Stromal cell of bone marrow (primary cell): ENCODE results near the gene C10orf53.
"Not testable (repeated sequence)": the region's sequence is repeated elsewhere in the genome, so short reads cannot be mapped to it uniquely, and the experiment has no call there.

Experiments used
- DNase-seq: peaks from one replicate; pipeline ENCODE4 v3.0.0-alpha.2; 2012; ENCODE audit warnings: low read depth

Gene C10orf53

GRCh38 chr10:49688261-49688846 lies 8.9 kb downstream of the C10orf53 start:
- no peak for DNase-seq

- DNase-seq, result no peak
Observed at GRCh38 chr10:49688920-49689319, 9.5 kb downstream of the C10orf53 start.

- no peak for DNase-seq
Observed at GRCh38 chr10:49689882-49690510, 10.5 kb downstream of the C10orf53 start.

DNA sequence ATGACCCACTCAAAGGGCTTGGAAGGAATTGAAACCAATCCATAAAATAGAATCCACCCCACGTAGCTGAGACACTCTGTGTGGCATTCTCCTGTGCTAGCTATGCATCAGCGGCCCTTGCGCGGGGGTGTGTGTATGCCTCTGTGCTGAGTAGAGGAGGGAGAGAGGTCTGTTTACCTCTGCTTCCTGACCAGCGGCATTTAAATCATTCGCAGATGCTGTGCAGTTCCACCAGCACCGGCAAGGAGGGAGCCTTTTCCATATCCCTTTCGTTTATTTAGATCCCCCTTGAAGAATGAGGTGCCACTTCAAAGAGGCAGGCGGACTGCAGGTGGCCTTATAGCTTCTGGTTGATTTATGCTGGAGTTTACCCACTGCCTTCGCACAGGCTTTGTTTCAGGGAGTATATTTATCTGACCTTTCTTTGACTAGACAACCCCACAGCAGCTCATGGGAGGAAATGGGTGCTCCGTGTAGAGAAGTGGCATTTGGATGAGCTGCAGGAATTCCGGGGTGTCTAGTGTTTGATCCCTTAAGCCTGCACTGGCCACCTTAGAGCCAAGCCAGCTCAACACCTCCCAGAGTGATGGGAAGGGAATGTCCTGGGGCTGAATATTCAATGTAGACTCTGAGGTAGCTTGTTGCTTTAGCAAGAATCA lies 11.4 kb downstream of the C10orf53 start:
- no peak for DNase-seq

GRCh38 chr10:49691588-49691987 lies 12.1 kb downstream of the C10orf53 start:
- no peak for DNase-seq

DNA sequence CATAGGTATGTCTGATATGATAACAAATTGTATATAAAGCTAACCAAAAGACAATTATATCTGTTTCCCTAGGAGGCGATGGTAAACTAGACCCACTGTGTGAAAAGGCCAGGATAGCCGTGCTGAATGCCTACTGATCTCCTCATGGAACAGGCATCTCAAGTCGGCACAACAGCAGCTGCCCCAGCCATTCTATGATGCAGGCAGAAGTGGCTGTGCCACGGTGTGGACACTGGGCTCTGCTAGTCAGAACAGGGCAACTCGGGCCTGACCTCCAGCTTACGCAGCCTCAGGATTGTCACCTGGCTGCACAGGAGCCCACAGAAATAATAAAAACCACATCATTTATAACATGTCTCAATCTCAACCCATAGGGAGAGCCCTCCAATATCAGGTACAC lies 15.0 kb downstream of the C10orf53 start:
- DNase-seq, result no peak

DNA sequence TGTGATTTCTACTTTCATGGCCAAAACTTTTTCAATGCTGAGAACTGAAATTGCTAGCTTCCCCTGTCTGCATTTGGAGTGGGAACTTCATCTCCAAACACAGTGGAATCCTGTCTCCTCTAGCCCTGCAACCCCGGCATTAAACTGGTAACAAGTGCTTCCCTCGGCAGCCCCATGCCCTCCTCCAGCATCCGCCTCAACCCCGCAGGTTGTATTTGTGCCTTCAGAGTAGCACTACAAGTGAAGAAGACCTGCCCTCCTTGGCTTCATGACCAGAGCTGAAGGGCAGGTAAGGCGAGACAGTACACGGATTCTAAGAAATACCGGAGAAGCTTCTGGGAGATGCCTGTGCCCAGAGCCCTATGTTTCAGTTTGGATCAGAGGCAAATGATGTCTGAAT lies 16.9 kb downstream of the C10orf53 start:
- no peak for DNase-seq

DNA sequence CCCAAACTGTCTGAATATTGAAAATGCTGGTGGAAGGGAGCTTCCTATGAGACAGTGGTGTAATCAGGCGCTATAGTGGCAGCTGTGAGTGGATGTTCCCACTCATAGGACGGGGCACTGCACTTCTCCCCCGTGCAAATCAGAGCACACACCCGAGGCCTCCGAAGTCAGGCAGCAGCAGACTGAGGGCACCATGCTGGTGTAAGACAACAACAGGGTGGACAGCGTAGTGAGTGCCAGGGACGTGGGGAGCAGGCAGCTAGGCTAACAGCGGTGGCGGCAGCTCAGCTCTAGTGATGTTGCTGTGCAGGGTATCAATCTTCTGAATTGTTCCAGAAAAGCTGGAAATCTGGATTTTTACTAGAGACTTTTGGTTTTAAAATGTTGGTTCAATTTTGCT lies 19.2 kb downstream of the C10orf53 start:
- DNase-seq, result no peak

DNA sequence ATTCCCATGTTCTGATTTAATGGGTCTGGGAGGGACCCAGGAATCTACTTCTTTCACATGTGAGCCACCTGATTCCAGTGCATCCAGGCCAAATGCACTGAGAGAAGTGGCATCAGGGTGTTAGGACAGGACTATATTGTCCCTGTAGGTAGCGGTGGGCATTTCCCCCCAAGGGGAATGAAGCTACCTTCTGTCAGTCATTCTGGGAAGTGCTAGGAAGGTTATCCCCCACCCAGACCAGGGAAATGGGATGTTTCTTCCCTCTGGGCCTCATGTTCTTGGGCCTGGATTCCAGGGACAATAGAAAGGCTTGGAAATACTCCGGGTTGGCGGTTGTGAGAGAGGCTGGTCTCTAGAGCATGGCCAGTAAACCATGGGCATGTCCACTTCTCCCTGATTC lies 20.8 kb downstream of the C10orf53 start:
- DNase-seq, result no peak

DNA sequence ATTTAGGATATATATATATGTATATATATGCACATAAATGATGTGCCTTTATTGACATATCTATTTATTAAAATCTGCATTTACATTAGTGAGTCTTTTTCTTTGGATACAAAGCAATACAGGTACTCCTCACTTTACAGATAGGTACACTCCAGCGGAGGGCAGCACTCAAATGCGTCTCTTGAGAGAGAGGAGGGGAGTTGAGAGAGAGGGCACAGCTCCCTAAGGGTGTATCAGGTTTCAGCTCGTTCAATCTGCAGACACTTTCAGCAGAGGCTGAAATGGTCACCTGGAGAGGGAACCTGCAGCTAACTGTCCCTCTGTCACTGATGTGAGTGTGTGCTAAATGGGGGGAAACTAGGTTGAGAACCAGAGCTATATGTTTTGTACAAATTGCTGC lies 21.5 kb downstream of the C10orf53 start:
- no peak for DNase-seq

GRCh38 chr10:49707585-49707984 lies 28.1 kb downstream of the C10orf53 start:
- no peak for DNase-seq

- DNase-seq, result no peak
Observed at GRCh38 chr10:49709934-49710333, 30.5 kb downstream of the C10orf53 start.

- no peak for DNase-seq
Observed at GRCh38 chr10:49710966-49711365, 31.5 kb downstream of the C10orf53 start.

GRCh38 chr10:49711481-49711880 lies 32.0 kb downstream of the C10orf53 start:
- no peak for DNase-seq

DNA sequence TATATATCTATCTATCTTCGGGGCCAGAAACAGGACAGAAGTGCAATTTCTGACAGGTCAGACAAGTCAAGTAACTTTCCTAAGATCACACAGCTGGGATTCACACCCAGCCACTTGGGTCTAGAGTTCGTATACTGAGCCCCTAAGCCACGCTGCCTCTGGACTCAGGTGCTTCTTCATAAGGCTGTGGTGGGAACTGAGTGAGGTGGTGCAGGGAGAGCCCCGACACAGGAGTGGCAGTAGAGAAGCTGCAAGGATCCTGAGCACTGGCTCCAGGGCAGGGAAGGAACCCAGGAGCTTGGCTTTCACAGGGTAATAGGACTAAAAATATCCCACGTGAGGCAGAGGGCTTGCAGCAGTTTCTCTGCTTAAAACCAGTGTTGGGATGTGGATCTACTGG lies 33.8 kb downstream of the C10orf53 start:
- no peak for DNase-seq

DNA sequence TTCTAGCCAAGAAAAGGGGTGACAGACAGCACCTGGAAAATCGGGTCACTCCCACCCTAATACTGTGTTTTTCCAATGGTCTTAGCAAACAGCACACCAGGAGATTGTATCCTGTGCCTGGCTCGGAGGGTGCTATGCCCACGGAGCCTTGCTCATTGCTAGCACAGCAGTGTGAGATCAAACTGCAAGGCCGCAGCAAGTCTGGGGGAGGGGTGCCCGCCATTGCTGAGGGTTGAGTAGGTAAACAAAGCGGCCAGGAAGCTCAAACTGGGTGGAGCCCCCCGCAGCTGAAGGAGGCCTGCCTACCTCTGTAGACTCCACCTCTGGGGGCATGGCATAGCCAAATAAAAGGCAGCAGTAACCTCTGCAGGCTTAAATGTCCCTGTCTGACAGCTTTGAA lies 35.7 kb downstream of the C10orf53 start:
- DNase-seq, result not testable (repeated sequence)

- no peak for DNase-seq
Observed at GRCh38 chr10:49726593-49726992, 47.1 kb downstream of the C10orf53 start.

DNA sequence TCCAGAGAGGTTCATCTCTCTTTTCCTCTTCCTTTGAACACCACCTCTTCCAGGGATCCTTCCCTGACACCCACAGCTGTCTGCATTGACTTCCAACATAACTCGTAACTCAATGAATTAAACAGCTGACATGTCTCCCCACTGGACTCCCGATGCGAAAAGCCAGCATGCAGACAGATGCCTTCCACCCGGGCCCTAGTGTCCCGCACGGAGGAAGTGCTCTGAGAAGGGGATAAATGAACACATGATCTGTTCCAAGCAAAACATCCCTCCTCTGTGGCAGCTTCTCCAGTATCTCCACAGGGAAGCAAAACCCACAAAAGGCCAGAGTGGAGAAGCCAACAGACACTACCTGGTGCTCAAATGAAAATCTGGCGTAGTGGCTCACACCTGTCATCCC lies 54.4 kb downstream of the C10orf53 start:
- no peak for DNase-seq

- DNase-seq, result no peak
Observed at GRCh38 chr10:49734676-49735075, 55.2 kb downstream of the C10orf53 start.

DNA sequence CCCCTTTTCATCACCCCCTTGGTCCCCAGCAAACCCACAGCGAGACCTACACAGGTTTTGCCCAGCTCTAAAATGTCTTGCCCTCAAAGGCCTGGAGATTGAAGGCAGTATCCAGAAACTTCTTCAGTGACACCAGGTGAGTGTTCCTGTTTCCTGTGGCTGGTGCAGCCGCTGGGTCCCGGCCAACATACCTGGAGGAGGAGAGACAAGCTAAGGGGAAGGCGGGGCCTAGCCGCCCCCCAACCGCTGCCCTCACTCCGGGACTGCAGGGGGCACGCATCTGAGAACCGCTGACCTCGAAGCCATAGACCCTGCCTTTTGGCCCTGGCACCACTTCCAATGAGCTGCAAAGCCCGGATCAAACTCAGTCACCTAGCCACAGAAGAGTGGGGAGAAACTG lies 55.7 kb downstream of the C10orf53 start:
- DNase-seq, result no peak

- no peak for DNase-seq
Observed at GRCh38 chr10:49735848-49736563, 56.6 kb downstream of the C10orf53 start.

DNA sequence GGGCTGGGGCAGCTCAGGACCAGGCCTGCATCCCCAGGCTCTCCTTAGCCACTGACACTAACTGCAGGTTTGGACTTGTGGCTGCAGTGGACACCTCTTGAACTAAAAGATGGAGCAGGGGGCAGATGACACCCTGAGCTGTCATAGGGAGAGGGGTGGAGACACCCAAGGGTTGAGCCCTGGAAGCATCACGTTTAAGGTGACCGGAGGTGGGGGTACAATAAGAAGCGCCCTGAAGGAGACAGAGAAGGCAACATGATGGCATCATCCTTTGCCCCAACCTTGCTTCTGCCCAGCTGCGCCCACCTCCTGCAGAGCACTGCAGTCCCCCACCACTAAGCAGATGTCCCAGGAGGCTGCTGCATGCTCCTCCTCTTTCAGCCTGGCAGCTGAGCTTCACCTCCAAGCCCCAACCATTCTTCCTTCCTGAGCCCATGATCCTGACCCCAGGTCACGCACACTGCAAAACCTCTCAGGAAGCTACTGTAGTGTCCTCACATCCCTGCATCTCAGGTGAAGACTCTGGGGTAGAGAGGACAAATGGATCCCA lies 57.2 kb downstream of the C10orf53 start:
- no peak for DNase-seq
